ENCODE data around the gene MPP2. TPM values are rescaled to one million over a fixed set of nuclear protein-coding genes. Genes with fewer than 3 reads are reported as not detected.
"Not testable (repeated sequence)": the region's sequence is repeated elsewhere in the genome, so short reads cannot be mapped to it uniquely, and the experiment has no call there.

The MPP2 gene
- polyA plus RNA-seq, 1 donor, result 2.6 TPM

DNA sequence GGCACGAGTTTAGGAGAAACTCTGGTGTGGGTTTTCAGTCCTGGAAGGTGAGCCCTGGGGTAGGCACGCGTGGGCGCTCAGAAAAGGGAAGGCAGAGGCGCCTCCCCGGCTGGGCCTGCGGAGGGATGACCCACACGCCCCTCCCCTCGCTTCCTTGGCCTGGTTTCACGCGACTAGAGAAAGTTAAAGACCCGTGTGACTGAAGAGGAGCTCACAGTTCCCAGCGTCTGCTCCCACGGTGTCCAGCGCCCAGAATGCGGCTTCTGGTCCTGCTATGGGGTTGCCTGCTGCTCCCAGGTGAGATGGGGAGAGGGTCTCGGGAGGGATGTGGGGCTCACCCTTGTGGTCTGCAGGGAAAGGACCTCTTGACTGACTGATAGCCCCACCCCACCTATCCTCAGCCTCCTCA, 60.4 kb downstream of the MPP2 start, which contains the start of gene CD300LG:
CD300LG (plus strand) TSS at position 214 of the 409 bp plus-strand sequence; CDS start at position 255, 41 bp downstream.
- no peak for DNase-seq (ENCODE audit: low read depth)

DNA sequence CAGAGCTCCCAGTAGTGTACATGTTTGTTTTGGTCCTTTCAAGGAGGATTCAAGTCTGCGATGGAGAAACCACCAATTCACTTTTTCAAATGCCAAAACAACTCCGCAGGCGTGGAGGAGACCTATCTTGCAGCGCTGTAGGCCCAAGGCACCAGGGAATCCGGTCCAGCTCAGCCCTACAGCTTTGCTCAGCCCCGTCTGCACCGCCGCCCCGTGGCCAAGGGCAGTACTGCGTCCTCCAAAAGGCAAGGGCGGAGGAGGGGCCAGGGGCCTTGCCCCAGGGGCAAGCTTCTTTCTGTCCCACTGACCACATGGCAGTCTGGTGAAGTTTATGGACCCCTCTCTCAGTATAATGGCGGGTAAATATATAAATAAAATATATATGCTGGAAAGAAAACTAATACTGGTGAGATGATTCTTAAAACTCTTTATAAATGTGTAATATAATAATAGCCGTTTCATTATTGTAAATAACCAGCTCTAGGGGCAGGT, 61.1 kb downstream of the MPP2 start:
- no peak for DNase-seq (ENCODE audit: low read depth)

DNA sequence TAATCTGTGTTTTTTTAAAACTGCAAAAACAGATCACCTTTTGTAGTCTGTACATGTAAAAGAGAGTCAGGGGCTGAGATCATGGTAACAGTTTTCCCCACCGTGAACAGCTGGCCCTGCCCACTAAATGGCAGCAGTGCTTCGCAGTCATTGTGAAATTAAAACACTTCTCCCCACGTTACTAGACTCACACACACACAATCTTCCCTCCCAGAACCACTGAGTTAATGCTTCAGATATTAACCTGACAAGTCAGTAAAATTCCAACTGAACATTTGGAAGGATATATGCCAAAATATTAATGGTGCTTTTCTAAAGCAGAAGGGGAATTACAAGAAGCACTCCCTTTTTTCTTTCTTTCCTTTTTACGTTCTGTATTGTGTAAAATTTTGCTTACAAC, 61.6 kb downstream of the MPP2 start:
- DNase-seq (ENCODE audit: low read depth), result no peak

DNA sequence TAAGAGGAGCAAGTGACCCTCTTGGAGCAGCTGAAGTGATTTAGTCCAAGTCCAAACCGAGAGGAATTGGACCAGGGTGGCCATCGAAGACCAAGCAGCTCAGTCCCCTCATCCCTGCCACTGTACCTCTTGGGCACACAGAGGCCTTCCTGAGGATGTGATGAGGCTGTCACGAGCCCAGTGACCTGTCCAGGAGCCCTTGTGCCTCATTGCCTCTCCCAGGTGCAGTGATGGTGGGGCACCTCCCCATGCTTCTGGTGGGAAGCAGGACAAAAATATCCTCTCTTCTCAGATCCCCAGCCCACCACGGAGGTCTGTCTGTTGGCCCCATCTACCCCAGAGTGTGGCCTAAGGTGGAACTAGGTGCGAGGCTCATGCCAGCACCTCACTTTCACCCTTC, 63.1 kb downstream of the MPP2 start:
- DNase-seq (ENCODE audit: low read depth), result no peak

DNA sequence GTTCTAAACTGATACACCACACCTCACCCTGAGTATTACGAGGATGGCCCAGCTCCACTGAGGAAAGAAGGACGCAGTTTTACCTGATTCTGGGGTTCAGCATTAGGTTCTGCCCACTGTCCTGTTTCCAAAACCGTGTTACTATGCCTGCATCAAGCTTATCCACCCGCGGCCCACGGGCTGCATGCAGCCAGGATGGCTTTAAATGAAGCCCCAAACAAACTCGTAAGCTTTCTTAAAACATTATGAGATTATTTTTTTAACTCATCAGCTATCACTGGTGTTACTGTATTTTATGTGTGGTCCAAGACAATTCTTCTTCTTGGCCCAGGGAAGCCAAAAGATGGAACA, 64.4 kb downstream of the MPP2 start:
- no peak for DNase-seq (ENCODE audit: low read depth)

DNA sequence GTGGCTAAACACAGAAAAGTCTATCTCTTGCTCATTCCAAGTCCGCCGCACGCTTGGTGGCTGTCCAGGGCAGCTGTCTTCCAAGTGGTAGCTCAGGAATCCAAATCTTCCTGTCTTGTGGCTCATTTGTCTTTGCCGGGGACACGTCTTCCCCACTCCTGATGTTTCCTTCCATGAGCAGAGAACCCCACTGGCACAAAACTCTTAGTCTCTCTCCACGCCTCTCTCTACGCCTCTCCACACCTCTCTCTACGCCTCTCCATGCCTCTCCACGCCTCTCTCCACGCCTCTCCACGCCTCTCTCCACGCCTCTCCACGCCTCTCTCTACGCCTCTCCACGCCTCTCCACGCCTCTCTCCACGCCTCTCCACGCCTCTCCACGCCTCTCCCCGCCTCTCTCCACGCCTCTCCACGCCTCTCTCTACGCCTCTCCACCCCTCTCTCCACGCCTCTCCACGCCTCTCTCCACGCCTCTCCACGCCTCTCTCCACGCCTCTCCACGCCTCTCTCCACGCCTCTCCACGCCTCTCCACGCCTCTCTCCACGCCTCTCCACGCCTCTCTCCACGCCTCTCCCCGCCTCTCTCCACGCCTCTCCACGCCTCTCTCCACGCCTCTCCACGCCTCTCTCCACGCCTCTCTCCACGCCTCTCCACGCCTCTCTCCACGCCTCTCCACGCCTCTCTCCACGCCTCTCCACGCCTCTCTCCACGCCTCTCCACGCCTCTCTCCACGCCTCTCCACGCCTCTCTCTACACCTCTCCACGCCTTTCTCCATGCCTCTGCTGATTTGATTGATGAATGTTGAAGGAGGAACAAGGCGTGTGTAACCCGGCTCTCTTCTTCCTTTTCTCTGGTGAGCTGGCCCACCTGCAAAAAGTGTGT, 65.0 kb downstream of the MPP2 start:
- DNase-seq (ENCODE audit: low read depth), result not testable (repeated sequence)

DNA sequence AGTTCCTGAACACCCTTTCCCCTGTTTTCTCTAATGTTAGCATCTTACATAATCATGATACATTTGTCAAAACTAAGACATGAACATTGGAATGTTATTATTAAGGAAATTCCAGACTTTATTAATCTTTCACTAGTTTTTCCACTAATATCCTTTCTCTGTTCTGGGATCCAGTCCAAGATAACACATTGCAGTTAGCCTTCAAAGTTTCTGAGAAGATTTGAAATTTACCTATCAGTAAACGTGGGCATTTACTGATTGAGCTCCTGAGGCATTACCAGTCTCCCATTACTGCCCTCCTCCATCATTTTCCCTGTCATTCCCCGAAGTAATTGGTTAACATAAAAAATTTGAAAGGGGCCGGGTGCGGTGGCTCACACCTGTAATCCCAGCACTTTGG, 66.1 kb downstream of the MPP2 start:
- no peak for DNase-seq (ENCODE audit: low read depth)

DNA sequence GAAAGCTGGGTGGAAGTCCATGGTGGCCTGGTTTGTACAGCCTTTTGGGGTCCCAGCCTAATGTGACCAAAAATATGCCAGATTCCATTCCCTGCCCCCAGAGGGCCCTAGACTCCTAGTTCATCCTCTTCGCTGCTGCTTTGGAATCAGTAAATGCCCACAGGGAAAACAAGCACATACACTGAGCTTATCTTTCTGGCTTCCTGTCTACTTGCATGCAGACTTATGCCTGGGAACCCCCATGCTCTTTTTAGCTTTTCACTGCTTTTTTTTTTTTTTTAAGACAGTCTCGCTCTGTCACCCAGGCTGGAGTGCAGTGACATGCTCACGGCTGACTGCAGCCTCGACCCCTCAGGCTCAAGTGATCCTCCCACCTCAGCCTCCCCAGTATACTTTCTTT, 66.5 kb downstream of the MPP2 start:
- no peak for DNase-seq (ENCODE audit: low read depth)

DNA sequence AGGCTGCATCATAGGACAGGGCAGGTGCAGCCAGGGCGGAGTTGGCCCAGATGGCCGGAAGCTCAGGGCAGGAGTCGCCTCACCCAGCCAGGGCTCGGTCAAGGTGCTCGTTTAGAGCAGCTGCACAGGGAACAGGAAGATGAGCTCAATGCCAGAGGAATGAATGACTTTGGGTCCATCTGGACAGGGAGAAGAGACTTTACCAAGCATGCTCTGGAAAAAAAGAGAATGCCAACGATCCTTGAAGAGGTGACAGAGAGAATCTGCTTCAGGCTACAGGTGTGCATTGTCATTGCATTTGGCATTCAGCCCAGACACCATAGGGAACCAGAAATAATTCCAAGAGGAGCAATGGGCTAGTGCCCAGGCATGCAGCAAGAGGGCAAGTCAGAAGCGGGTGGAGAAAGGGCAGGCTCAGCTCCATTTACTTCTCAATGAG, 67.6 kb downstream of the MPP2 start:
- no peak for DNase-seq (ENCODE audit: low read depth)

DNA sequence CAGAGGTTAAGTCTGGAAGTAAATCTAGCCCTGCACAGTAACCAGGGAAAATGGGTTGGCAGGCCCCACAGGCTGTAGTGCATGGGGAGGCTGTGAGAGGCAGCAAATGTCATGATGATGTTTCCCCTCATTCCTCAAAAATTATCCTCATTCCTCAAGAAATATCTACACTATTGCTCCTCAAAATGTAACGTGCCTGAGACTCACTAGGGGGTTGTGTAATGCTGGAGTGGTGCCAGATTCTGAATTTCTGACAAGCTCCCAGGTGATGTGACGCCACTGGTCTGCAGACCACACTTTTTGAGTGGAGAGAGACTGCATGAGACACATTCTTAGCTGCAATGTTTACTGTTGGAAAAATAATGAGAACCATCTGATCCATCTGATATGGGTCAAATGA, 73.2 kb downstream of the MPP2 start:
- DNase-seq (ENCODE audit: low read depth), result no peak

DNA sequence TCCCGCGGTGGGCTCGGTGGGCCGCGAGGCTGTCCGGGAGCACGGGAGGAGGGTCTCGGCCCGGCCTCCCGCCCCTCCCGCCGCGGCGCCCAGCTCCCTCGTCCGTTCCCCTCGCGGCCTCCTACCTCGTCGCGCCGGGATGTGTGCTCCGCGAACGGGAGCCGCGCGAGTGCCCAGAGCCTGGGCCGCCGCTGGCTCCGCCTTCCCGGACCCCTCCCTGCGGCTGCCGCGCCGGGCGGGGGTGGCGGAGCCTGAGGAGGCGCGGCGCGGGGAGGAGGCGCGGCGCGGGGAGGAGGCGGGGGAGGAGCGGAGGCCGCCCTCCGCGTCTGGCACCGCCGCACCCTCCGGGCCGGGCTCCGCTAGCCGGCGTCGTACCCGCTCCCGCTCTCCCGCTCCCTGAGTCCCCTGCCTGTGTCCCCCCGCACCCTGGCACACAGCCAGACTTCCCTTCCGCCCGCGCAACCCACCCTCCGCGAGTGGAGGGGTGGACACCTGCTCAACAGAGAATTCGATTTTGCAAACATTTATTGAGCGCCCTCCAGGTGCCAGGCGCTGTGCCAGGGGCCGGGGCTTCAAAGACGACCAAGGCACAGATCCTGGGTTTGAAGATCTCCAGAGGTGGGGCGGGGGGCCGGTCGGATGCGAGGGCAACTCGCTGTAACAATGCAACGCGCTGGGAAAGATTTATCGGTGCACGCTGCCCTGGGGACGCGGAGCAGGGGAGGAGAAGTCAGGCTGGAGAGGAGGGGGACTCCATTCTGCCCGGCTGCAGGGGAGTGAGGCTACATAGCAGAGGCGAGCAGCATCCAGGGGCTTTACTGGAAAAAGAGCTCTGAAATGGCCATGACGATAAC, 74.1 kb downstream of the MPP2 start, which contains the start of gene MPP3:
MPP3 (minus strand) TSS at position 171 of the 854 bp plus-strand sequence. CDS start 1,240 bp downstream, outside the sequence.
- DNase-seq (ENCODE audit: low read depth), result no peak

DNA sequence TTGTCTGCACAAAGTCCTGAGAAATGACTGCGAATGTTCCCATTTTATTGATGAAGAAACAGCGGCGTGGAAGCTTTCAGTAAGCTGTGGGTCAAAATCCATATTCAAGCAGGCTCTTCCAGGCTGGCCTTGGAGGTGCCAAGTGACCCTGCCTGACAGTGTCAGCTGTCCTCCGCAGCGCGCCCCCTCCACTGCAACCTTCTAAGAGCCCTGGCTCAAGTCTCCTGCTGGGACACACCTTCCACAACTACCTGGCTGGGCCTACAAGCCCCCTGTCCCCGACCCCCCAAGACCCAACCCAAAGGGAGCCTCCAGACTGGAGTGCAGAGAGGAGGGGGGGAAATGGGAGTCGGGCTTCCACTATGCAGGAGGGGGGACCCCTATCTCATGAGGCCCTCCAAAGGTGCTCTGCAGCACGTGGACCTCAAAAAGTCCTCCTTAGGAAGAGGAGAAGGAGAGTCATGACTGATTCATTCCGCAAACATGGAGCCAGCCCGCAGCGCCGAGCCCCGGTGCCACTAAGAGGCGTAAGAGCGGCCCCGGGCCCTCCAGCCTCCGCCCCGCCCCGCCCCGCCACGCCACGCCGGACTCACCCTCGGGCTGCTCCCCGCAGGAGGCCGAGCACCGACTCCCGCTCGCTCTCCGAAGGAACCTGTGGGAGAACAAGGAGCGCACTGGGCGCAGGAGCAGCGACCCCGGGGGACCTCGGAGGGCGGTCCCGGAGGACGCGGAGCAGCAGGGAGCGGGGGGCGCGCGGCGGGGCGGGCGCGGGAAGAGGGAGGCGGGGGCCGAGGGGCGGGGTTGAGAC, 75.0 kb downstream of the MPP2 start:
- no peak for DNase-seq (ENCODE audit: low read depth)

DNA sequence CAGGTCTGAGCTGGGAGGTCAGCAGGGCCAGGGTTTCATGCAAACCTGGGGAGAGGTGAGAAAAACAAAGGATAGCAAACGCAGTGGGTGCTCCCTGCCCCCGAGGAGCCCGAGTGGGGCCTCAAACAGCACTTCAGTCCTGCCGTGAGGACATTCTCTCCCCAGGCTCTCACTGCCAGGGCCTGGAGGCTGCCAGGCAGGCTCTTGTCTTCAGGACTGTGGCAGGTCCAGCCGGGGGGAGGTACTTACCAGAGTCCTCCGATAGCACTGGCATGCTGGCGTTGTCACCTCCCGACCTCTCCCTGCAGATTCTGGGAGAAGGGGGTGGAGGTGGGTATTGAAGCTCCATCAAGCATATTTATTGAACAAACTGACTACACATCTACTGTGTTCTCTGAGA, 75.7 kb downstream of the MPP2 start:
- no peak for DNase-seq (ENCODE audit: low read depth)

DNA sequence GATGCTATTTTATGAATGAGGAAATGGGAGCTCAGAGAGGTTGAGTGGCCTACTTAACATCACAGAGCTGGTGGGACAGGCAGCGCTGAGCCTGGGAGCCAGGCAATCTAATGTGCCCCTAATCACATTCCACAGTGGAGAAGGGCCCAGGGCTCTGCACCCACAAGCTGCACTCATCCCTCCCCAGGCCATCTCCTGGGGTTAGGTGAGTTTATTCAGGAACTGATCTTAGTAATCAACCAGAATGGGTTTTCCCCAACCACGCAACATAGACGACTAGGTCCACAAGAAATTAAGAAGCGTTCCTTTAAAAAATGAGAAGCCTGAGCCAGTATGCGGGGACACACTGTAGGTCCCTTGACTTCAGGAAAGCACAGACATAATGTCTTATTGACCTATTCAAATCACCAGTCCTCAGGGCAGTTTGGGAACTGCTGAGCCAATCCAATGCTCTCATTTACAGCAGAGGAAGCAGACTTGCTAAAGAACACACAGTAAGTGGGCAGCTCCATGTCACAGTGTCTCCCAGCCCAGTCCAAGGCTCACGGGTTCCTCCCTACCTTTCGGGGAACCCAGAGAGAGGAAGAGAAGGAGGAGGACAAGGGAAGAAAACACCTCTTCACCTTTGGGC, 76.7 kb downstream of the MPP2 start:
- no peak for DNase-seq (ENCODE audit: low read depth)

DNA sequence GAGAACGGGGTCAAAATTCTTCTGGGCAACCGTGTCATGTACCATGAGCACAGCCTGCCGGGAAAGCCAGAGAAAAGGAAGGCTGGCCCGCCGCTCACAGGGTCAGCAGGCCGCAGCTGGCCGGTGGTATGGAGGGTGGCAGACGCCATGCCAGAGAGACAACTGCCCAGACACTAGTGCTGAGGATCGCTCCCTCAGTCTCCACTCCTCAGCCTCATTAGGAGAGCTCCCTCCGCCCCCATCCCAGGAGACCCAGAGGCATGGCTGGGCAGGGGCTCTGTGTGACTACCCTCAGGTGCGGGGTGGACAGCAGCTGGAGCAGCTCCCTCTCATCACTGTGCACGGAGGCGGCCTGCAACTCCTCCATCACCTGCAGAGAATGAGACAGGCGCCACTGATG, 77.6 kb downstream of the MPP2 start:
- DNase-seq (ENCODE audit: low read depth), result no peak

DNA sequence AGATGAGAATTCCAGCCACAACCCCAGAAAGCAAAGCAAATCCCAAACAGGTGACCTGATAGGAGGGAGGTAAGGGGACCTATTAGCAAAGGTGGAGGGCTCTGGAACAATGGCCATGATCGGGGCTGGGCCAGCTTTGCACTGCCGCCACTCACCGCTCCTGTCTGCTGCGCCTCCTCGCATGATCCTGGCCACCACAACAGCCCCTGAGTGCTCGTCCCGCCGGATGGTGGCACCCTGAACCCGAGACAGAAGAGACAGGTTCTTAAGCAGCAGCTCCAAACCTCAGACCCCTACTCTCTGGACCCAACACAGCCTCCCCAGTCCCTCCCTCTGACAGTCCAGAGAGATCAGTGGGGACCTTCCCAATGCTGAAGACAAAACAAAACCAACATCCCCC, 79.7 kb downstream of the MPP2 start:
- no peak for DNase-seq (ENCODE audit: low read depth)

DNA sequence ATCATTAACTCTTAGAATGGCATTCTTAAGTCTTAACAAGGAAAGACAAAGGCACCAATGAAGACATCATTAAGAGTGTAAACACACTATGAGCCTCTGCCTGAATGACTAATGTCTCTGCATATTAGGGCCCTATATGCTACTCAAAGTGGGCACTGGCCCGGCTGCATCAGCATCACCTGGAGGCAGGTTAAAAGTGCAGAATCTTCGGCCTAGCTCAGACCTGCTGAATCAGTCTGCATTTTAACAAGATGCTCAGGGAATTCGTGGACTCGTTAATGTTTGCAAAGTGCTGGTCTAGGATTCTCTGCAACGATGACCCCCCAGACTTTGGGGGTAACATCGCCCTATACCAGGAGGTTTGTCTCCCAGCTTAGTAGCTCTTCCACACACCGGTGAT, 81.1 kb downstream of the MPP2 start:
- DNase-seq (ENCODE audit: low read depth), result no peak

DNA sequence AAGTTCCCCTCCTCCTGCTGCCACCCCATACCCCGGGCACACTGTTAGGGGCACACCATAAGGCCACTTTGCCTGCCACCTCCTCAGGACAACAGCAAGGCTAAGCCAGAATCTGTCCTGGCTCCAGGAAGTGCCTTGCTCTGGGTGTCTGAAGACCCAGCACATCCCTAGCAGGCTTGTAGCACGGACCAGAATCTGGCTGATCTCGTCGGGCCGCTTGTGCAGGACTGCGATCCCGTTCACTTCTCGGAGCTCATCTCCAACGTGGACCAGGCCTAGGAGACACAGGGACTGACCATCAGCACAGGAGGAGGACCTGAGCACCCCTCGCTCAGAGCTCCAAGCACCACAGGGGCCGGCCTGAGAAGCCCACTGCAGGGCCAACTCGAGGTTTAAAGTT, 81.8 kb downstream of the MPP2 start:
- no peak for DNase-seq (ENCODE audit: low read depth)
